ENCODE data around the gene METTL17.
A peak's percentile ranks its signal among the peaks of the same experiment; 100 is the strongest.
"Not testable (repeated sequence)": the region's sequence is repeated elsewhere in the genome, so short reads cannot be mapped to it uniquely, and the experiment has no call there.

METTL17 gene, protein sequence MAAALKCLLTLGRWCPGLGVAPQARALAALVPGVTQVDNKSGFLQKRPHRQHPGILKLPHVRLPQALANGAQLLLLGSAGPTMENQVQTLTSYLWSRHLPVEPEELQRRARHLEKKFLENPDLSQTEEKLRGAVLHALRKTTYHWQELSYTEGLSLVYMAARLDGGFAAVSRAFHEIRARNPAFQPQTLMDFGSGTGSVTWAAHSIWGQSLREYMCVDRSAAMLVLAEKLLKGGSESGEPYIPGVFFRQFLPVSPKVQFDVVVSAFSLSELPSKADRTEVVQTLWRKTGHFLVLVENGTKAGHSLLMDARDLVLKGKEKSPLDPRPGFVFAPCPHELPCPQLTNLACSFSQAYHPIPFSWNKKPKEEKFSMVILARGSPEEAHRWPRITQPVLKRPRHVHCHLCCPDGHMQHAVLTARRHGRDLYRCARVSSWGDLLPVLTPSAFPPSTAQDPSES

GRCh38 chr14:20989787-20990600, at the start of gene METTL17:
TSS of gene METTL17 (plus strand) at chr14:20989980. CDS start at chr14:20990003, 23 bp downstream.
- DNase-seq (ENCODE audit: low read depth in 2 of 2), result peak; percentile 80 to 83

- DNase-seq (ENCODE audit: low read depth in 2 of 2), result not testable (repeated sequence)
Measured at GRCh38 chr14:20945146-20945545, 44.6 kb upstream of the METTL17 start.

- DNase-seq (ENCODE audit: low read depth in 2 of 2), result not testable (repeated sequence)
Measured at GRCh38 chr14:20946707-20947106, 43.1 kb upstream of the METTL17 start.

- DNase-seq (ENCODE audit: low read depth in 2 of 2), result not testable (repeated sequence)
Measured at GRCh38 chr14:20954736-20955537, 34.8 kb upstream of the METTL17 start, which contains the start of gene RNASE2. TSS of gene RNASE2 (plus strand) at chr14:20955487. CDS start at chr14:20955772, 285 bp downstream.

DNA sequence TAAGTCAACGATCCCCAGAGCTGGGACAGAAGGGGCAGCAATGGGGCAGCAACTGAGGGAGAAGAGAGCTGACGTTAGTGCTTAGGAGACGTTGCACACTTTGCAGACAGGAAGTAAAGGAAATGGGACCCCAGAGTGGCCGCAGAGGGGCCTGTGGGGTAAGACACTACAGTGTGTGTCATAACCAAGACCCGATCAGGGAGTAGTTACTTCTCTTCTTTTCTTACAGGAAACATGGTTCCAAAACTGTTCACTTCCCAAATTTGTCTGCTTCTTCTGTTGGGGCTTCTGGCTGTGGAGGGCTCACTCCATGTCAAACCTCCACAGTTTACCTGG, 34.3 kb upstream of the METTL17 start:
- DNase-seq (ENCODE audit: low read depth in 2 of 2), result not testable (repeated sequence)

DNA sequence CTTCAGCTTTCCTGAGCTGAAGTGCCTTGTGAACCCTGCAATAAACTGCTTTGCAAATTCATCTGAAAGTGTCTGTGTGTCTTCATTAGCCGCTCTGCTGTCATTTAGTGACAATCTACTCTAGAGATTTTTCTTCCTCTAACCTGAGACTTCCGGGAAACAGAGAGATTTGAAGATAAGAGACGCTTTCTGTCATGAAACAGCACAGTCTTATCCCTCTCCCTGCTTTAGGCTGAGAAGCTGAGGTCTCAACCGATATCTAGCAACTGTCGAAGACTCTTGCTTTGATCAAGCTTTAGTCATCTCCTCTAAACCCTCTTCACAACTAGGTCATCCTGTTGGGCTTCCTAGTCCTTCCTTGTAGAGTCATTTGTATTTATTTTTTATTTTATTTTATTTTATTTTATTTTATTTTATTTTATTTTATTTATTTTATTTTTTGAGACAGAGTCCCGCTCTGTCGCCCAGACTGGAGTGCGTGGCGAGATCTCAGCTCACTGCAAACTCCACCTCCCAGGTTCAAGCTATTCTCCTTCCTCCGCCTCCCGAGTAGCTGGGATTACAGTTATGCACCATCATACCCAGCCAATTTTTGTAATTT, 33.3 kb upstream of the METTL17 start:
- no peak for DNase-seq (ENCODE audit: low read depth in 2 of 2)

GRCh38 chr14:20958946-20959345, 30.8 kb upstream of the METTL17 start:
- not testable (repeated sequence) for DNase-seq (ENCODE audit: low read depth in 2 of 2)

DNA sequence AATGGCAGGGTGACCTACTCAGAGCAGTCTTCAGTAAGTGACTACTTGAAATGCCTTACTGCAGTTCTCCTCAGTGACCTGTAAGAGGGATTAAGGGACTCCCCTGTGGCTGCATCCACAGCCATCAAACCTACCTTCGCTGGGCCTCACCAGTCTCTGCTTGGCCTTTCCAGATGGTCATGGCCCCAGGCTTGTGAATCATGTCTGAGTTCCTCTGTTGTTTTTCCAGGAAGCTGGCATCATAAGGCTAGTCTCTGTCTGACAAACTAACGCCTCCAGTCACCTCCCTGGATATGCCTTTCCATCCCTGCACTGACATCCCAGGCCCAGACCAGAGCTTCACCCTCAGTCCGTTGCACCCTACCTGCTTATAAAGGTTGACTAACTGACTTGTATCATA, 20.4 kb upstream of the METTL17 start:
- DNase-seq (ENCODE audit: low read depth in 2 of 2), result no peak

- no peak for DNase-seq (ENCODE audit: low read depth in 2 of 2)
Measured at GRCh38 chr14:20970647-20970982, 19.2 kb upstream of the METTL17 start.

- peak; percentile 64 to 72 for DNase-seq (ENCODE audit: low read depth in 2 of 2)
Measured at GRCh38 chr14:20970983-20971704, 18.6 kb upstream of the METTL17 start.

DNA sequence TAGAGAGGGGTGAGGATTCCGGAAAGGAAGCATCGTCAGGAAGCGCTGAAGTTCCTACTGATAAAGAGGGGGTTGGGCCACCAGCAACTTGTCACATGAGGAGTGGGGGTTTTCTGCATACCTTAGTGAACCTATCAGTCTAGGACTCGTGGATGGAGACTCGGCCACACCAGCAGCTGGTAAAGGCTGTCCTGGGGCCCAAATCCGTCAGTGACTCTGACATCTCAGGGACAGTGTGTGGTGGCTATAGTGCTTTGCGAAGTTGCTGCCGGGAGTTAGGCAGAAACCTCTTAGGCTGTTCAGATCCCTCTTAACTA, 18.1 kb upstream of the METTL17 start:
- DNase-seq (ENCODE audit: low read depth in 2 of 2), result no peak

GRCh38 chr14:20973501-20973900, 16.3 kb upstream of the METTL17 start:
- no peak for DNase-seq (ENCODE audit: low read depth in 2 of 2)

- DNase-seq (ENCODE audit: low read depth in 2 of 2), result no peak
Measured at GRCh38 chr14:20976291-20976690, 13.5 kb upstream of the METTL17 start.

- no peak for DNase-seq (ENCODE audit: low read depth in 2 of 2)
Measured at GRCh38 chr14:20978687-20979086, 11.1 kb upstream of the METTL17 start.

DNA sequence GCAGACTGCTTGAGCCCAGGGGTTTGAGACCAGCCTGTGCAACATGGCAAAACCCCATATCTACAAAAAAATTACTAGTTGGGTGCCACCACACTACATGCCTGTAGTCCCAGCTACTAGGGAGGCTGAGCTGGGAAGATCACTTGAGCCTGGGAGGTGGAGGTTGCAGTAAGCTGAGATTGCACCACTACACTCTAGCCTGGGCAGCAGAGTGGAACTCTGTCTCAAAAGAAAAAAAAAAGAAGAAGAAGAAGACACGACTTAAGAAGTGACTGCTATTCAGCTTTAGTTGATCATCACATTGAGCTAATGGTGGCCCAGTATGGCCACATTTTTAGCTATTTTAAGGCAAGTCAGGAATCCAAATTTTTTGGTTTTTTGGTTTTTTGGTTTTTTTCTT, 8.9 kb upstream of the METTL17 start:
- no peak for DNase-seq (ENCODE audit: low read depth in 2 of 2)

GRCh38 chr14:20982646-20983369, 7.0 kb upstream of the METTL17 start:
- DNase-seq (ENCODE audit: low read depth in 2 of 2), result no peak

- not testable (repeated sequence) for DNase-seq (ENCODE audit: low read depth in 2 of 2)
Measured at GRCh38 chr14:20985650-20986049, 4.1 kb upstream of the METTL17 start.

- DNase-seq (ENCODE audit: low read depth in 2 of 2), result no peak
Measured at GRCh38 chr14:20986811-20987210, 3.0 kb upstream of the METTL17 start.

GRCh38 chr14:20988717-20989470, 886 bp upstream of the METTL17 start:
- no peak for DNase-seq (ENCODE audit: low read depth in 2 of 2)

GRCh38 chr14:20989471-20989786, 351 bp upstream of the METTL17 start:
- no peak for DNase-seq (ENCODE audit: low read depth in 2 of 2)

Measured in stimulated activated CD8-positive, alpha-beta memory T cell treated with anti-CD3 and anti-CD28 coated beads, Interleukin-15, amount 100 ng/mL, for 48 hours (primary cell).